ENCODE measurements around the gene SLC16A12. TPM values are rescaled to one million over a fixed set of nuclear protein-coding genes. Genes with fewer than 3 reads are reported as not detected.

Gene SLC16A12
- total RNA-seq, 2 donors from 2014 or later = 0.20 to 0.24 TPM

- H3K27ac ChIP-seq = no peak overlapping the region
- intact Hi-C loops (cut with DNase I) = no loop called here
- no peaks in the 10 kb centered on the region for H3K36me3 ChIP-seq
- H3K9me3 ChIP-seq = no peaks in the 10 kb centered on the region
- no peaks in the 10 kb centered on the region for H3K4me1 ChIP-seq
- no peaks in the 10 kb centered on the region for H3K27me3 ChIP-seq
- DNase-seq = no peak
- no peak overlapping the region for H3K4me3 ChIP-seq
- H3K9ac ChIP-seq (ENCODE audit: low read depth in 2 of 2, low read length in 2 of 2) = no peak overlapping the region
- no peak for TF ChIP-seq CTCF (IDR thresholded peaks at IDR 0.05)
Observed at GRCh38 chr10:89494575-89494974, 40.8 kb downstream of the SLC16A12 start.

GRCh38 chr10:89494068-89494467 is 41.3 kb downstream of the SLC16A12 start:
- Histone ChIP-seq H3K27ac (no peak overlapping the region), H3K36me3 (no peaks in the 10 kb centered on the region), H3K9me3 (no peaks in the 10 kb centered on the region), H3K4me1 (no peaks in the 10 kb centered on the region), H3K27me3 (no peaks in the 10 kb centered on the region), H3K9ac (ENCODE audit: low read depth in 2 of 2, low read length in 2 of 2) (no peak overlapping the region), H3K4me3 (no peak overlapping the region)
- DNase-seq = no peak
- no peak for TF ChIP-seq CTCF (IDR thresholded peaks at IDR 0.05)
- intact Hi-C loops (cut with DNase I) = no loop called here

GRCh38 chr10:89491932-89492331 is 43.5 kb downstream of the SLC16A12 start:
- H3K4me3 ChIP-seq = no peak overlapping the region
- no peak for DNase-seq
- intact Hi-C loops (cut with DNase I) = no loop called here
- no peaks in the 10 kb centered on the region for H3K36me3 ChIP-seq
- H3K27ac ChIP-seq = no peak overlapping the region
- H3K27me3 ChIP-seq = no peaks in the 10 kb centered on the region
- no peaks in the 10 kb centered on the region for H3K4me1 ChIP-seq
- H3K9me3 ChIP-seq = no peaks in the 10 kb centered on the region
- no peak overlapping the region for H3K9ac ChIP-seq (ENCODE audit: low read depth in 2 of 2, low read length in 2 of 2)
- TF ChIP-seq CTCF (IDR thresholded peaks at IDR 0.05) = no peak

GRCh38 chr10:89490596-89491335 is 44.6 kb downstream of the SLC16A12 start:
- Histone ChIP-seq H3K4me1 (no peaks in the 10 kb centered on the region), H3K27me3 (no peaks in the 10 kb centered on the region), H3K4me3 (no peak overlapping the region), H3K9ac (ENCODE audit: low read depth in 2 of 2, low read length in 2 of 2) (no peak overlapping the region), H3K27ac (no peak overlapping the region), H3K9me3 (no peaks in the 10 kb centered on the region), H3K36me3 (no peaks in the 10 kb centered on the region)
- no peak for DNase-seq
- intact Hi-C loops (cut with DNase I) = no loop called here
- TF ChIP-seq CTCF (IDR thresholded peaks at IDR 0.05) = no peak

- TF ChIP-seq CTCF (IDR thresholded peaks at IDR 0.05) = no peak
- H3K27ac ChIP-seq = no peak overlapping the region
- H3K9ac ChIP-seq (ENCODE audit: low read depth in 2 of 2, low read length in 2 of 2) = no peak overlapping the region
- no peaks in the 10 kb centered on the region for H3K4me1 ChIP-seq
- no peaks in the 10 kb centered on the region for H3K36me3 ChIP-seq
- no peaks in the 10 kb centered on the region for H3K27me3 ChIP-seq
- no peak for DNase-seq
- no peaks in the 10 kb centered on the region for H3K9me3 ChIP-seq
- intact Hi-C loops (cut with DNase I) = no loop called here
- no peak overlapping the region for H3K4me3 ChIP-seq
Observed at GRCh38 chr10:89482256-89482655, 53.1 kb downstream of the SLC16A12 start.
